Gastrocnemius medialis (tissue), 4 donors: ENCODE data around the gene STRN.

Experiments
- POLR2A ChIP-seq, 2 donors: fragments of 450-650 bp; IDR thresholded peaks; one replicate each; pipeline ENCODE4 v1.6.1; 2017; ENCODE audit warnings: antibody characterized with exemption in 2 of 2, mild to moderate bottlenecking in 2 of 2, moderate library complexity in 2 of 2
- TF ChIP-seq, protein P1 (sequence below), 5 experiments: fragments of 450-650 bp in 3 of 5; fragments of 200-600 bp in 2 of 5; sonication (generic) in 2 of 5; IDR thresholded peaks in 4 of 5; conservative IDR thresholded peaks in 1 of 5; 1 replicate in 4 of 5; 2 replicates in 1 of 5; pipeline ENCODE4 v1.5.1; 2016 to 2019; ENCODE audit warnings: antibody characterized with exemption in 5 of 5, mild to moderate bottlenecking in 3 of 5, moderate library complexity in 3 of 5

DNA sequence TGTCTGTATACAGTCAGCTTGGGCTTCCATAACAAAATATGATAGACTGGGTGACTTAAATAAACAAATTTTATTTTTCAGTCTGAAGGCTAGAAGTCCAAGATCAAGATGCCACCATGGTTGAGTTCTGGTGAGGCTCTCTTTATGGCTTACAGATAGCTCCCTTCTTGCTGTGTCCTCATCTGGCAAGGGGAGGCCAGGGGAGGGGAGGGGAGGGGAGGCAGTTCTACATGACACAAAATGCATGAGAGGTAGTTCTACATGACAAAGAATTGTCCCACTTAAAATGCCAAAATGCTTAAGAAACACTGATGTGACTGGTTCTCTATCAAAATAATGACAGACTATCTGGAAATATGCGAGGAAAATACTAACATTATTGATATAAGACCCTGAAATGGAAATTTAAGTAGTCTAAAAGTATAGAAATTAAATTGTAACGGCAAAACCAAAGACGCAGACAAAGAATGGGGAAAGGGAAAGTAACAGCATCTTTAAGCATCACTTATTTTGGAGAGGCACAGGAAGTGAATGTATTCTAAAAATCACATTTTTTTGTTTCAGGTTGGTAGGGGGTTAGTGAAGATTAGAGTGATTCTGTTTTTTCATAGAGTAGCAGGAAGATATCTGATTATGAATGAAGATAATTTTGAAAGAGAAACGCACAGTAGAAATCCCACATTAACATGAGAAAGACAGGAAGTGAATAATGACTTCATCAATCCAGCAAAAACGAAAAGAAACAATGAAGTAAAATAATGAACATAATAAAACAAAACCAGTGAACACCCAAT, 131.4 kb downstream of the STRN start:
- TF ChIP-seq, protein P1, sequence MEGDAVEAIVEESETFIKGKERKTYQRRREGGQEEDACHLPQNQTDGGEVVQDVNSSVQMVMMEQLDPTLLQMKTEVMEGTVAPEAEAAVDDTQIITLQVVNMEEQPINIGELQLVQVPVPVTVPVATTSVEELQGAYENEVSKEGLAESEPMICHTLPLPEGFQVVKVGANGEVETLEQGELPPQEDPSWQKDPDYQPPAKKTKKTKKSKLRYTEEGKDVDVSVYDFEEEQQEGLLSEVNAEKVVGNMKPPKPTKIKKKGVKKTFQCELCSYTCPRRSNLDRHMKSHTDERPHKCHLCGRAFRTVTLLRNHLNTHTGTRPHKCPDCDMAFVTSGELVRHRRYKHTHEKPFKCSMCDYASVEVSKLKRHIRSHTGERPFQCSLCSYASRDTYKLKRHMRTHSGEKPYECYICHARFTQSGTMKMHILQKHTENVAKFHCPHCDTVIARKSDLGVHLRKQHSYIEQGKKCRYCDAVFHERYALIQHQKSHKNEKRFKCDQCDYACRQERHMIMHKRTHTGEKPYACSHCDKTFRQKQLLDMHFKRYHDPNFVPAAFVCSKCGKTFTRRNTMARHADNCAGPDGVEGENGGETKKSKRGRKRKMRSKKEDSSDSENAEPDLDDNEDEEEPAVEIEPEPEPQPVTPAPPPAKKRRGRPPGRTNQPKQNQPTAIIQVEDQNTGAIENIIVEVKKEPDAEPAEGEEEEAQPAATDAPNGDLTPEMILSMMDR (IDR thresholded peaks at IDR 0.05 in 4 of 5, conservative IDR thresholded peaks at IDR 0.05 in 1 of 5): no peak
- no peak for TF ChIP-seq POLR2A (IDR thresholded peaks at IDR 0.05)
